Lung (tissue), 12 donors: ENCODE data around the gene INTS11. TPM values are rescaled to one million over a fixed set of nuclear protein-coding genes. Genes with fewer than 3 reads are reported as not detected.

Experiments
- ATAC-seq: fragments of 200-7000 bp; cut with Tn5 transposase; one replicate; pipeline ENCODE4 v1.9.1; 2020; ENCODE audit warnings: moderate number of reproducible peaks; ENCODE audit not compliant: insufficient read depth, low FRiP score
- DNase-seq, 3 donors: peaks; one replicate each; pipeline ENCODE4 v3.0.0-alpha.2; 2013 to 2017
- H3K27ac ChIP-seq, 2 donors: one replicate each; pipeline ENCODE4 v1.5.1; 2013; ENCODE audit warnings: mild to moderate bottlenecking in 2 of 2, moderate library complexity in 2 of 2, control low read depth in 1 of 2, inconsistent platforms in 1 of 2, low read depth in 1 of 2, low read length in 1 of 2
- H3K27me3 ChIP-seq, 3 donors: one replicate each; pipeline ENCODE4 v1.5.1; 2013; ENCODE audit warnings: low read length in 2 of 3; ENCODE audit not compliant: control insufficient read depth in 3 of 3, insufficient read depth in 3 of 3
- H3K36me3 ChIP-seq, 4 donors: one replicate each; pipeline ENCODE4 v1.5.1; 2013; ENCODE audit warnings: low read length in 4 of 4, mild to moderate bottlenecking in 1 of 4, moderate library complexity in 1 of 4; ENCODE audit not compliant: control insufficient read depth in 4 of 4, insufficient read depth in 4 of 4
- H3K4me1 ChIP-seq, 5 donors: one replicate each; pipeline ENCODE4 v1.5.1; 2013; ENCODE audit warnings: low read length in 5 of 5, mild to moderate bottlenecking in 2 of 5, moderate library complexity in 1 of 5; ENCODE audit not compliant: control insufficient read depth in 5 of 5, insufficient read depth in 5 of 5
- H3K4me3 ChIP-seq: one replicate; pipeline ENCODE4 v1.5.1; 2013; ENCODE audit warnings: mild to moderate bottlenecking, control low read depth, moderate library complexity
- H3K9ac ChIP-seq, 2 donors: one replicate each; pipeline ENCODE4 v1.5.1; 2013; ENCODE audit warnings: low read length in 2 of 2, control low read depth in 1 of 2; ENCODE audit not compliant: insufficient read depth in 1 of 2
- H3K9me3 ChIP-seq, 4 donors: one replicate each; pipeline ENCODE4 v1.5.1; 2013; ENCODE audit warnings: low read length in 3 of 4, mild to moderate bottlenecking in 1 of 4, moderate library complexity in 1 of 4; ENCODE audit not compliant: control insufficient read depth in 4 of 4, insufficient read depth in 3 of 4
- WGBS, 2 donors: extraction: QIAGEN DNeasy Blood & Tissue Kit; methylation state at CpG; one replicate each; pipeline ENCODE4 v1.1.7; 2013; 5-methylcytosine and 5-hydroxymethylcytosine counted together
- polyA plus RNA-seq, 2 donors: library from polyadenylated mRNA; stranded (reverse); fragments of 200-250 nt; gene quantifications; one replicate each; pipeline ENCODE4 v1.2.1, GENCODE V29; 2013
- total RNA-seq, 2 donors: library from RNA; depleted of rRNA in 1 of 2; stranded (reverse); fragments of >200 nt in 1 of 2; gene quantifications; one replicate each; pipeline ENCODE4 v1.2.1, GENCODE V29; 2014 to 2021
- TF ChIP-seq, protein P1 (sequence below): IDR thresholded peaks from 2 replicates; pipeline ENCODE4 v1.5.1; 2012; ENCODE audit warnings: mild to moderate bottlenecking; ENCODE audit errors: control extremely low read depth, extremely low read depth
- donor health status: control.
- donor health status: control.
- donor health status: Bipolar disorder and iron deficiency.
- donor health status: healthy.
- donor health status: DM: yes; HTN: yes; CAD: no.

INTS11 gene
- total and polyA plus RNA-seq, 4 donors: 89.8 to 130 (median 96.7) TPM

DNA sequence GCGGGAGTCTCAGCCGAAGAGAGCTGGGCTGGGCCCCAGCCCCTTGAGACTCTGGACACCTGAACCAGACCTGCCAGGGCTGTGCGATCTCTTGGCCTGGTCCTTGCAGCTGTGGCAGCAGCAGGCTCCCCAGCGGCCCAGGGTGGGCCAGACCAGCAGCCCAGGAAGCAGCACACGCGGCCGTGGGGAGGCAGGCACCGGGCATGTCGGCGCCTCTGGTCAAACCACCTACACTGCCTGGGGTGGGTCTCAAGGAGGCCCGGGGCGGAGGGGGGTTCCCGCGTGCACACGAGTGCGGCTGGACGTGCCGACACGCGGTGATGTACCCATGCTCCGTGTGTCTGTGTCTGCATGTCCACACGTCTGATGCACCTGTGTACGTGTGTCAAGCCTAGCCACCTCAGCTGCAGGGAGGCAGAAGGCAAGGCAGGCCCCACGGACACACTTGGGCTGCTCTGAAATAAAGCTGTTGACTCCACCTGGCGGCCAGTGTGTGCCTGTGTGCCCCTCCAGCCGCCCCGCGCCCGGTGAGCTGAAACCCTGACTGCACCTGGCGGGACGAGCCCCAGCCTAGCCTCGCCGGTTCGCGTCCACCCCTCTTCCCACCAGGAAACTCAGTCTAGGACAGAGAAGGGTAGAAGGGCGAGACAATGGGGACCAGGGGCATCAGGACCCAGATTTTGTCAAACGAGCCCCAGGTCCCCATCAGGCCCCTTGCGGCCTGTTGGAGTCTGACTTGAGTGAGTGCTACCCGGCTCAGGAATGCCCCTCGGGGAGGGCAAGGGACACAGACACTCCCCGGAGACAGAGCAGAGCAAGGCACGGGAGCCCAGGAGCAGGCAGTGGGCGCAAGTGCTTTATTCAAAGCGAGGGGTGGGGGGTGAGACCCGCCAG, 32.7 kb downstream of the INTS11 start:
- no peak overlapping the region for H3K27ac ChIP-seq
- H3K9me3 ChIP-seq: no peaks in the 10 kb centered on the region
- peaks cover 0 to 18% (median 3%) of the 10 kb centered on the region in 4 donors for H3K36me3 ChIP-seq
- H3K9ac ChIP-seq: no peak overlapping the region
- 42 to 55% methylated on average over 45 of the region's 45 CpGs for WGBS, 2 donors
- peaks cover 0 to 6% (median 0%) of the 10 kb centered on the region in 3 donors for H3K27me3 ChIP-seq
- TF ChIP-seq, protein P1, sequence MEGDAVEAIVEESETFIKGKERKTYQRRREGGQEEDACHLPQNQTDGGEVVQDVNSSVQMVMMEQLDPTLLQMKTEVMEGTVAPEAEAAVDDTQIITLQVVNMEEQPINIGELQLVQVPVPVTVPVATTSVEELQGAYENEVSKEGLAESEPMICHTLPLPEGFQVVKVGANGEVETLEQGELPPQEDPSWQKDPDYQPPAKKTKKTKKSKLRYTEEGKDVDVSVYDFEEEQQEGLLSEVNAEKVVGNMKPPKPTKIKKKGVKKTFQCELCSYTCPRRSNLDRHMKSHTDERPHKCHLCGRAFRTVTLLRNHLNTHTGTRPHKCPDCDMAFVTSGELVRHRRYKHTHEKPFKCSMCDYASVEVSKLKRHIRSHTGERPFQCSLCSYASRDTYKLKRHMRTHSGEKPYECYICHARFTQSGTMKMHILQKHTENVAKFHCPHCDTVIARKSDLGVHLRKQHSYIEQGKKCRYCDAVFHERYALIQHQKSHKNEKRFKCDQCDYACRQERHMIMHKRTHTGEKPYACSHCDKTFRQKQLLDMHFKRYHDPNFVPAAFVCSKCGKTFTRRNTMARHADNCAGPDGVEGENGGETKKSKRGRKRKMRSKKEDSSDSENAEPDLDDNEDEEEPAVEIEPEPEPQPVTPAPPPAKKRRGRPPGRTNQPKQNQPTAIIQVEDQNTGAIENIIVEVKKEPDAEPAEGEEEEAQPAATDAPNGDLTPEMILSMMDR: peak; percentile 44
- H3K4me1 ChIP-seq: peaks cover 0 to 2% (median 0%) of the 10 kb centered on the region in 5 donors
- DNase-seq (peak; percentile 53 to 67 (median 63)), ATAC-seq (peak; percentile 70)
- no peak overlapping the region for H3K4me3 ChIP-seq

DNA sequence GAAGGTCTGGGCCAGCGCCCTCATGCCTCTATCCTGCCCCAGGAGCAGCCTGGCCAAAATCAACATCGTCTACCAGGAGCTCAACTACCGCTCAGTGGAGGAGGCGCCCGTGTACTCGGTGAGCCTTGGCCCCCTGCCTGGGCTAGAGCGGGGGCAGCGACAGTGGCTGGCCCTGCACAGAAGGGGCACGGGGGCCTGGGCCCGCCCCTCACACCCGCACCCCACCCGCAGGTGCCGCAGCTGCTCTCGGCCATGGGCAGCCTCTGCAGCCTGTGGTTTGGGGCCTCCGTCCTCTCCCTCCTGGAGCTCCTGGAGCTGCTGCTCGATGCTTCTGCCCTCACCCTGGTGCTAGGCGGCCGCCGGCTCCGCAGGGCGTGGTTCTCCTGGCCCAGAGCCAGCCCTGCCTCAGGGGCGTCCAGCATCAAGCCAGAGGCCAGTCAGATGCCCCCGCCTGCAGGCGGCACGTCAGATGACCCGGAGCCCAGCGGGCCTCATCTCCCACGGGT, 33.4 kb downstream of the INTS11 start:
- H3K27ac ChIP-seq: no peak overlapping the region
- no peak for DNase-seq
- peaks cover 0 to 6% (median 0%) of the 10 kb centered on the region in 3 donors for H3K27me3 ChIP-seq
- ATAC-seq: no peak
- no peaks in the 10 kb centered on the region for H3K9me3 ChIP-seq
- 48 to 53% methylated on average over 27 to 28 of the region's 28 CpGs for WGBS, 2 donors
- H3K4me3 ChIP-seq: no peak overlapping the region
- no peak overlapping the region for H3K9ac ChIP-seq
- H3K36me3 ChIP-seq: peaks cover 0 to 18% (median 3%) of the 10 kb centered on the region in 4 donors
- TF ChIP-seq, protein P1: no peak
- H3K4me1 ChIP-seq: peaks cover 0 to 2% (median 0%) of the 10 kb centered on the region in 5 donors

DNA sequence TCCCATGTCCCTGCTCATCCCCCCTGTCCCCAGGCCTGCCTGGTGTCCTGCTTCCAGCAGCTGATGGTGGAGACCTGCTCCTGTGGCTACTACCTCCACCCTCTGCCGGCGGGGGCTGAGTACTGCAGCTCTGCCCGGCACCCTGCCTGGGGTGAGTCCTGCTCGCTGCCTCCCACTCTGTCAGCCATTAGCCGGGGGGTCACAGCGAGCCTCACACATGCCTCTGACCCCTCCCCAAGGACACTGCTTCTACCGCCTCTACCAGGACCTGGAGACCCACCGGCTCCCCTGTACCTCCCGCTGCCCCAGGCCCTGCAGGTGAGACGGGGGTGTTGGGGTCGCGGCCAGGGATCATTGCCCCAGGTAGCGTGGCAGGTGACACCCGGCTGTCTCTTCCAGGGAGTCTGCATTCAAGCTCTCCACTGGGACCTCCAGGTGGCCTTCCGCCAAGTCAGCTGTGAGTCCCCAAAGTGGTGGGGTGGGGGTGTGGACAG, 34.2 kb downstream of the INTS11 start:
- H3K4me3 ChIP-seq: no peak overlapping the region
- peaks cover 0 to 2% (median 0%) of the 10 kb centered on the region in 5 donors for H3K4me1 ChIP-seq
- no peak overlapping the region for H3K27ac ChIP-seq
- 53 to 59% methylated on average over 15 of the region's 15 CpGs for WGBS, 2 donors
- ATAC-seq (no peak), DNase-seq (no peak)
- peaks cover 0 to 12% (median 0%) of the 10 kb centered on the region in 4 donors for H3K36me3 ChIP-seq
- H3K9ac ChIP-seq: no peak overlapping the region
- H3K27me3 ChIP-seq: peaks cover 0 to 6% (median 0%) of the 10 kb centered on the region in 3 donors
- TF ChIP-seq, protein P1: peak; percentile 7
- no peaks in the 10 kb centered on the region for H3K9me3 ChIP-seq
